Measurements from ENCODE around the gene ANKRD2.
A peak's percentile ranks its signal among the peaks of the same experiment; 100 is the strongest.

ANKRD2 gene

DNA sequence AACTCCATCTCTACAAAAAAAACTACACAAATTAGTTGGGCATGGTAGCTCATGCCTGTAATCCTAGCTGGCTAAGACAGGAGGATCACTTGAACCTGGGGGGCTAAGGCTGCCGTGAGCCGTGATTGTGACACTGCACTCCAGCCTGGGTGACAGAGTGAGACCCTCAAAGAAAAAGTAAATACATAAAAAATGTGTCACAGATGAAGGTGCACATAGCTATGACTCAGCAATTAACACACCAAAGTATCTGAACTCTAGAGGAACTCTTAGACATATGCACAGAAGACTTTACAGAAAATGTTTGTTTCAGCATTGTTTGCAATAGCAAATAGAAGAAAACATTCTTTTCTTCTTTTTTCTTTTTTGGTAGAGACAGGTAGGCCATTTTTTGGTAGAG is 25.2 kb downstream of the ANKRD2 start:
- DNase-seq: no peak

GRCh38 chr10:97598407-97599271 is 26.1 kb downstream of the ANKRD2 start:
- DNase-seq: no peak

DNA sequence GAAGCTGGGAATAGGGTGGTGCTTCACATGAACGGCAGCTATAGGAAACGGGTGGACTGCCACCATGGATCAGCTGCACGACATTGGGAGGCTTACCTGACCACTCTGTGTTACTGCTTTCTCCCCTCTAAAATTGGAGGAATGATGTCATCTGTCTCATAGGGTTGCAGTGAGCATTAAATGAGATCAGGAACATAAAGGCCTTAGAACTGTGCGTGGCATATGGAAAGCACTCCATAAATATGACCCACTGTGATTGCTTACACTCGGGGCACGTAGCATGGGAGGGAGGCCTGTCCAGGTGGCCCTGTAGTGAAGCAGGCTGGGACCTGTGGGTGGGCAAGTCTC is 26.7 kb downstream of the ANKRD2 start:
- DNase-seq: no peak

DNA sequence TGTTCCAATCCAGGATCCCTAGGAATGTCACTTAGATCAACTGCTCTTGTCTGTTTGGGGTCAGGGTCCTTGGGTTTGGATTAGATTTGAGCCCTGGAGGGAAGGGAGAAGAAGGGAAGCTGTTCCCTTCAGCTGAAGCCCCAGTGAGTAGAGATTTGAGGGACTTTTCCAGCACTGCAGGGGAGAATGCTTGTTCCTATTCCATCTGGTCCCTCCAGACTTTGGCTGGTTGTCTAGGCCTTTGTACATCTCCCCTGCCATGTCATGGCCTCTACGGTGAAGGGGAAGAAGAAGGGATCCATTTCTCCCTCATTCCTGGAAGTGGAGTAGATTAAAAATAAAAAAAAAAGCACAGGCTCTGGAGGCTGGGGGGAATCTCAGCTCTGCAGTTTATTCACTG is 28.0 kb downstream of the ANKRD2 start:
- no peak for DNase-seq

- no peak for DNase-seq
Observed at GRCh38 chr10:97601268-97602215, 29.0 kb downstream of the ANKRD2 start.

- DNase-seq: no peak
Observed at GRCh38 chr10:97607095-97607636, 34.6 kb downstream of the ANKRD2 start.

DNA sequence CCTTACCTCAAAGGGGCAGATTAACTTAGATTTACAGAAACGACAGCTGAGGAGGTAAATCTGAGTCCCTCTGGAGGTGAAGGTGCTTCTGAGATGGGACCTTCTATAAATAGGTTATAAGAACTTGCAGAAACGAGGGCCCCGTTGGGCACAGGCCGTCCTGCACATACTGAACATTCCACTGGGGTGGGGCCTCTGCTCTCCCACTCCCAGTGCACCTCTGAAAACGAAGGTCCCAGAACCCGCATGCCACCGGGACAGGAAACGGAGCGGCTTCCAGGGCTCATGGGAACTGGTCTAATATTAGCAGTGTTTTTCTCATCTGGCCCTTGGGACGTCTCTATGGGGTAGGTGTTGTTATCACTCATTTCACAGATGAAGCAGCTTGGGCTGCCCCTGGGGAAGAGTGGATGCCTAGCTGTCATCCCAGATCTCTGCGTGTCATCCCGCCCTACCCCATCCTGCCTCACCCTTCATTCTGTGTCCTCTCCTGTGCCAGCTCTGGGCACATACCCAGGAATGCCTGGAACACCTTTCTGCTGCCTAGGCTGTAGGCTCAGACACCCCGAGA is 36.5 kb downstream of the ANKRD2 start:
- no peak for DNase-seq

DNA sequence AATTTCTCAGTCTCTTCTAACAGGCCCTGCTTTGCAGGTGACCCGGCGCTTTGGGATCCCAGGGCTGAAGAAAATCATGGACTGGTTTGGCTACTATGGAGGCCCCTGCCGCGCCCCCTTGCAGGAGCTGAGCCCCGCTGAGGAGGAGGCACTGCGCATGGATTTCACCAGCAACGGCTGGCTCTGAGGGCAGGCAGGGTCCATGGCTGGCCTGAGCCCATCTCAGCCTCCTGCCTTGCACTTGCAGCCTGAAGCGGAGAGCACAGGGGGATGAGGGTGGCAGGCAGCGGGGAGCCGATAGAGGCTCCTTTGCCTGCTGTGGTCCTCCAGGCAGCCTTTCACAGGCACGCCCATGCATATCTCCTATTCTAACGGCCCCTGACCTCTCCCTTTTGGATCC is 38.9 kb downstream of the ANKRD2 start:
- DNase-seq: no peak

DNA sequence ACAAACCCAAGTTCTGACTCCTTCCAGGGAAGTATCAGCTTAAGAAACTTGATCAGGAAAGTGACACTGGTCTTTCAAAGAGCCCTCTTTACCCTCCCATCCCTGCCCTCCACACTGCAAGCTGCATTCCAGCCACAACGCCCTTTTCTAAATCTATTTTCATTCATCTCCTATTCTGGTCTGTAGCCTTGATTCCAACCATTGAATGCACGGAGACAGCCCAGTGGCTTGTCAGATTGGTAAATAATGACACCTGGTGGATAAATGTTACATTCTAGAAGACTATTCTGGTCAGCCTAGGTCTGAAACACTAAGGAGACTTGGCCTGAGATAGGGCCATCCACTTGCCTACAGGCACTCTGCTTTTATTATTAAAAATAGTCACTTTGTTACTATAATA is 39.8 kb downstream of the ANKRD2 start:
- DNase-seq: peak; percentile 45

GRCh38 chr10:97618285-97618684 is 45.7 kb downstream of the ANKRD2 start:
- no peak for DNase-seq

DNA sequence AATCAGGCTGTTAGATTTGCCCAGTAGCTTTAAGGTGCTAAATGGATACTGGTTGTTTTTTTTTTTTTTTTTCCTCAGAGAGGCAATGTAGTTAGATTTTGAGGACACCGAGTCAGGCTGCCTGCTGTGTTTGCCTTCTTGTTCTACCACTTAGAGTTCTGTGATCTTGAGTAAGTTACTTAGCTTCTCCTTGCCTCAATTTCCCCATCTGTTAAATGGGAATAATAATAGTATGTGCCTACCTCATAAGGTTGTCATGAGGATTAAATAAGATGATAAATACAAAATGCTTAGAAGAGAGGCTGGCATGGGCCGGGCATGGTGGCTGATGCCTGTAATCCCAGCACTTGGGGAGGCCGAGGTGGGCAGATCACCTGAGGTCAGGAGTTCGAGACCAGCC is 46.2 kb downstream of the ANKRD2 start:
- DNase-seq: no peak

- no peak for DNase-seq
Observed at GRCh38 chr10:97623277-97623676, 50.7 kb downstream of the ANKRD2 start.

DNA sequence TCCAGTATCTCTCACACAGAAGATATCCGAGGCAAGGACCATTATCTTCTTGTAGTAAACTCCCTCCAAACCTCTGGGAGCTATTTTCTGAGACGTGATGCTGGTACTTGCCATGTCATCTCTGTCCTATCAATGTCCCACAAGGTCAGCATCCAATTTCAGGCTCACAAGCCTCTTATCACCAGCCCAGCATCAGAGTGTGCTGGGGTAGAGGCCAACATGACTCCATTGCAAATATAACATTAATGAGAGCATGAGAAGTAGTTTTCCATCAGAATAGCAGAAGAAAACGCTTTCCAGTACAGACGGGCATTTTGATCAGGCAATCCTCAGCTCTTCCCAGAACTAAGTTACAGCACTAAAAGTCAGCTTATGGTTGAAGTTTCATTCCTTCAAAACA is 55.2 kb downstream of the ANKRD2 start:
- no peak for DNase-seq

- no peak for DNase-seq
Observed at GRCh38 chr10:97628228-97628627, 55.6 kb downstream of the ANKRD2 start.

DNA sequence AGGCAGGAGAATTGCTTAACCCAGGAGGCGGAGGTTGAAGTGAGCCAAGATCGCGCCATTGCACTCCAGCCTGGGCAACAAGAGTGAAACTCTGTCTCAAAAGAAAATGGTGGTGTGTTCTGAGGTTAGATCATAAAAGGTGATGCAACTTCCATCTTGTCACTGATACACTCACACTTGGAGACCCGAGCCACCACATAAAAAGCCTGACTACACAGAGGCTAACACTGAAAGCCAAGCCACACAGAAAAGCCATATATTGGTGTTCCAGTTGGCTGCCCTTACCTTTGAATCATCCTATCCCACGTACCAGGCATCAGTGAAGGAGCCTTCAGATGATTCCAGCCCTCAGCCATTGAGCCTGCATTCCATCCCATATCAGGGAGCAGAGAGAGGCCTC is 56.7 kb downstream of the ANKRD2 start:
- DNase-seq: no peak

DNA sequence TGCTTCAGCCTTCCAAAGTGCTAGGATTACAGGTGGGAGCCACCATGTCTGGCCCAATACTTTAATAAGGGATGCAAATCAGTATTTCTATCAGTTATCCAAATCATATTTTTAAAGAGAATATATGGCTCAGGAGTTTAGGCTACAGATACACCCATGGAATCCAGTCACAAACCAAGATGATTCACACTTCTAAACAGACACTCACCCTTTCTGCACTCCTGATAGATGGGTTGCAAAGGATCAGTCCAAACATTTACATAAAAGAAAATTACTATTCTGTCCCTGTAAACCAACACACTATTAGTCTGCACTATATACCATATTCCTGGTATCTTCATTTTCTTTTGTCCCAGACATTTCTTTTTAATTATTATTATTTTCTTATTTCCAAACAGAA is 58.5 kb downstream of the ANKRD2 start:
- DNase-seq: peak; percentile 22

- DNase-seq: peak; percentile 93
Observed at GRCh38 chr10:97632949-97633884, 60.6 kb downstream of the ANKRD2 start, which contains the start of gene MORN4. MORN4 (minus strand) TSS chr10:97633500; CDS start chr10:97619653, 13,847 bp downstream.

Data from HCEC 1CT (cell line).